Measurements from ENCODE around the gene PRKCB.

The PRKCB gene

GRCh38 chr16:24166661-24167528, 331.1 kb downstream of the PRKCB start:
- H3K9me3 ChIP-seq (ENCODE audit: control insufficient read depth, insufficient read depth, low read depth, low read length): no peaks in the 10 kb centered on the region
- no peak for TF ChIP-seq FEZF1 (tag by site-specific recombination; IDR thresholded peaks at IDR 0.05)
- TF ChIP-seq ZFP69B (tag by site-specific recombination; IDR thresholded peaks at IDR 0.05): no peak
- no peak for TF ChIP-seq MZF1 (tag by site-specific recombination; IDR thresholded peaks at IDR 0.05; ENCODE audit: borderline replicate concordance)
- no peak for TF ChIP-seq ZNF585B (tag by site-specific recombination; IDR thresholded peaks at IDR 0.05)
- TF ChIP-seq ZNF221 (tag by site-specific recombination; IDR thresholded peaks at IDR 0.05; ENCODE audit: borderline replicate concordance): no peak
- no peak for TF ChIP-seq ZNF324 (tag by site-specific recombination; IDR thresholded peaks at IDR 0.05)
- no peak for TF ChIP-seq ZSCAN5A (tag by site-specific recombination; IDR thresholded peaks at IDR 0.05)
- no peak for TF ChIP-seq ZNF677 (tag by site-specific recombination; IDR thresholded peaks at IDR 0.05)
- no peak for TF ChIP-seq ZNF843 (tag by site-specific recombination; IDR thresholded peaks at IDR 0.05)
- TF ChIP-seq ZNF394 (tag by site-specific recombination; IDR thresholded peaks at IDR 0.05; ENCODE audit: borderline replicate concordance): no peak
- no peak for TF ChIP-seq ZNF148 (tag by site-specific recombination; IDR thresholded peaks at IDR 0.05; ENCODE audit: borderline replicate concordance)
- no peaks in the 10 kb centered on the region for H3K36me3 ChIP-seq (ENCODE audit: control insufficient read depth in 2 of 2, insufficient read depth in 1 of 2, low read length in 2 of 2)
- no peak overlapping the region for H3K4me3 ChIP-seq (ENCODE audit: low read depth, low read length)
- H3K27ac ChIP-seq (ENCODE audit: extremely low read depth, low read depth, low read length): no peak overlapping the region
- POLR2A ChIA-PET: no interaction called here
- CTCF ChIA-PET: no interaction called here
- no peaks in the 10 kb centered on the region for H3K4me1 ChIP-seq (ENCODE audit: control insufficient read depth, insufficient read depth, low read length)

- Histone ChIP-seq H3K4me3 (ENCODE audit: low read depth, low read length) (no peak overlapping the region), H3K9me3 (ENCODE audit: control insufficient read depth, insufficient read depth, low read depth, low read length) (no peaks in the 10 kb centered on the region), H3K36me3 (ENCODE audit: control insufficient read depth in 2 of 2, insufficient read depth in 1 of 2, low read length in 2 of 2) (no peaks in the 10 kb centered on the region), H3K4me1 (ENCODE audit: control insufficient read depth, insufficient read depth, low read length) (no peaks in the 10 kb centered on the region), H3K27ac (ENCODE audit: extremely low read depth, low read depth, low read length) (no peak overlapping the region)
- ChIA-PET CTCF (no interaction called here), POLR2A (no interaction called here)
- TF ChIP-seq ZNF433 (tag by site-specific recombination; IDR thresholded peaks at IDR 0.05; ENCODE audit: low read depth) (no peak), REST (tag by site-specific recombination; IDR thresholded peaks at IDR 0.05) (no peak), ZNF19 (tag by site-specific recombination; IDR thresholded peaks at IDR 0.05; ENCODE audit: low read depth) (no peak), ZNF701 (tag by site-specific recombination; IDR thresholded peaks at IDR 0.05) (no peak), FEZF1 (tag by site-specific recombination; IDR thresholded peaks at IDR 0.05) (no peak), ZSCAN5A (tag by site-specific recombination; IDR thresholded peaks at IDR 0.05) (no peak), ZNF48 (tag by site-specific recombination; IDR thresholded peaks at IDR 0.05) (no peak), ZNF10 (tag by site-specific recombination; IDR thresholded peaks at IDR 0.05) (no peak), ZEB2 (tag by site-specific recombination; IDR thresholded peaks at IDR 0.05) (no peak), ZNF843 (tag by site-specific recombination; IDR thresholded peaks at IDR 0.05) (no peak), ZNF660 (tag by site-specific recombination; IDR thresholded peaks at IDR 0.05) (no peak), ZNF692 (tag by site-specific recombination; IDR thresholded peaks at IDR 0.05) (no peak), ZNF791 (tag by site-specific recombination; IDR thresholded peaks at IDR 0.05) (no peak), KLF9 (tag by site-specific recombination; IDR thresholded peaks at IDR 0.05; ENCODE audit: low read depth) (no peak)
These were observed 333.1 kb downstream of the PRKCB start for GRCh38 chr16:24168856-24169255.

Data from HEK293 (cell line).